HepG2 (cell line): ENCODE results near the gene ADGRG1. TPM values are rescaled to one million over a fixed set of nuclear protein-coding genes. Genes with fewer than 3 reads are reported as not detected.
A peak's percentile ranks its signal among the peaks of the same experiment; 100 is the strongest.

ENCODE experiments used
- ELF1 ChIP-seq: sonication (generic); formaldehyde crosslinking; IDR thresholded peaks from 2 replicates; pipeline ENCODE4 v1.4.0; 2020; ENCODE audit warnings: missing genetic modification reagents
- FOXP1 ChIP-seq, 2 experiments: fragments of 450-650 bp in 1 of 2; IDR thresholded peaks; 2 replicates each; pipeline ENCODE4 v1.6.1; 2017 to 2018; ENCODE audit warnings: antibody characterized with exemption in 1 of 2
- GMEB1 ChIP-seq: sonication (generic); formaldehyde crosslinking; IDR thresholded peaks from 2 replicates; pipeline ENCODE4 v1.5.1; 2020; ENCODE audit warnings: missing genetic modification reagents, mild to moderate bottlenecking, borderline replicate concordance
- ZBTB21 ChIP-seq: sonication (generic); formaldehyde crosslinking; IDR thresholded peaks from 2 replicates; pipeline ENCODE4 v1.4.0; 2020; ENCODE audit warnings: missing genetic modification reagents
- ZFX ChIP-seq: sonication (generic); formaldehyde crosslinking; IDR thresholded peaks from 2 replicates; pipeline ENCODE4 v1.4.0; 2020; ENCODE audit warnings: mild to moderate bottlenecking, low read depth, missing genetic modification reagents, moderate library complexity
- ZNF337 ChIP-seq: sonication (generic); formaldehyde crosslinking; IDR thresholded peaks from 2 replicates; pipeline ENCODE4 v1.5.1; 2020; ENCODE audit warnings: missing genetic modification reagents, low read depth, mild to moderate bottlenecking, borderline replicate concordance
- ZNF367 ChIP-seq: sonication (generic); formaldehyde crosslinking; IDR thresholded peaks from 2 replicates; pipeline ENCODE4 v1.4.0; 2020; ENCODE audit warnings: missing genetic modification reagents, borderline replicate concordance
- ZNF747 ChIP-seq: sonication (generic); formaldehyde crosslinking; IDR thresholded peaks from 2 replicates; pipeline ENCODE4 v1.8.1; 2023; ENCODE audit warnings: missing genetic modification reagents, mild to moderate bottlenecking, borderline replicate concordance
- ZUFSP ChIP-seq: sonication (generic); formaldehyde crosslinking; IDR thresholded peaks from 2 replicates; pipeline ENCODE4 v1.9.0; 2021; ENCODE audit warnings: missing genetic modification reagents, mild to moderate bottlenecking, borderline replicate concordance
- polyA plus RNA-seq, 8 experiments: library from polyadenylated mRNA; depleted of rRNA in 3 of 8; stranded (reverse) in 7 of 8; unstranded in 1 of 8; fragments of >200 nt; fragmentation: Illumina TruSeq in 4 of 8; extraction: Trizol in 4 of 8; gene quantifications; 2 replicates each; pipeline versions ENCODE4 v1.2.1 to v1.2.3, GENCODE V29; 2011 to 2016; ENCODE audit warnings: low read depth in 4 of 8, missing spikeins in 1 of 8, mixed read lengths in 1 of 8; ENCODE audit not compliant: insufficient read depth in 1 of 8
- total RNA-seq, 5 experiments: library from RNA; depleted of rRNA; stranded (reverse); fragments of >200 nt; fragmentation: Illumina TruSeq; extraction: Trizol; gene quantifications; 2 replicates each; pipeline ENCODE4 v1.2.3, GENCODE V29; 2016; ENCODE audit warnings: low read depth in 1 of 5
- TF ChIP-seq, protein P1 (sequence below): sonication (generic); formaldehyde crosslinking; IDR thresholded peaks from 2 replicates; pipeline ENCODE4 v1.8.1; 2023; ENCODE audit warnings: mild to moderate bottlenecking, inconsistent platforms, moderate library complexity, missing genetic modification reagents, borderline replicate concordance
- TF ChIP-seq, protein P2 (sequence below): sonication (generic); formaldehyde crosslinking; IDR thresholded peaks from 2 replicates; pipeline ENCODE4 v1.8.0; 2022; ENCODE audit warnings: mild to moderate bottlenecking, missing genetic modification reagents, borderline replicate concordance
- TF ChIP-seq, protein P3 (sequence below): sonication (generic); formaldehyde crosslinking; IDR thresholded peaks from 2 replicates; pipeline ENCODE4 v1.4.0; 2020; ENCODE audit warnings: missing genetic modification reagents

Gene ADGRG1
- total and polyA plus RNA-seq, 2 of the 13 experiments (the other 11 are each of a cell fraction or from before 2014, with no cell fraction given), result 2.7 to 5.9 TPM

GRCh38 chr16:57694725-57695679, 66.6 kb downstream of the ADGRG1 start, which contains the start of gene DRC7 (continued):
- TF ChIP-seq, protein P1, sequence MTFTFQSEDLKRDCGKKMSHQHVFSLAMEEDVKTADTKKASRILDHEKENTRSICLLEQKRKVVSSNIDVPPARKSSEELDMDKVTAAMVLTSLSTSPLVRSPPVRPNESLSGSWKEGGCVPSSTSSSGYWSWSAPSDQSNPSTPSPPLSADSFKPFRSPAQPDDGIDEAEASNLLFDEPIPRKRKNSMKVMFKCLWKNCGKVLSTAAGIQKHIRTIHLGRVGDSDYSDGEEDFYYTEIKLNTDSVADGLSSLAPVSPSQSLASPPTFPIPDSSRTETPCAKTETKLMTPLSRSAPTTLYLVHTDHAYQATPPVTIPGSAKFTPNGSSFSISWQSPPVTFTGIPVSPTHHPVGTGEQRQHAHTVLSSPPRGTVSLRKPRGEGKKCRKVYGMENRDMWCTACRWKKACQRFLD (CRISPR knock-in tag), result no peak
- TF ChIP-seq ZUFSP (CRISPR knock-in tag) (no peak), ZBTB21 (CRISPR knock-in tag) (no peak), ELF1 (CRISPR knock-in tag) (peak; percentile 66), FOXP1 (IDR thresholded peaks at IDR 0.05) (no peak), FOXP1 (CRISPR knock-in tag; IDR thresholded peaks at IDR 0.05) (no peak), ZNF337 (no peak), ZFX (CRISPR knock-in tag) (no peak), ZNF747 (CRISPR knock-in tag) (no peak), ZNF367 (CRISPR knock-in tag) (no peak), GMEB1 (CRISPR knock-in tag) (0 out of 2 replicates have a peak, but pooled peaks have one; percentile 46)
- TF ChIP-seq, protein P2, sequence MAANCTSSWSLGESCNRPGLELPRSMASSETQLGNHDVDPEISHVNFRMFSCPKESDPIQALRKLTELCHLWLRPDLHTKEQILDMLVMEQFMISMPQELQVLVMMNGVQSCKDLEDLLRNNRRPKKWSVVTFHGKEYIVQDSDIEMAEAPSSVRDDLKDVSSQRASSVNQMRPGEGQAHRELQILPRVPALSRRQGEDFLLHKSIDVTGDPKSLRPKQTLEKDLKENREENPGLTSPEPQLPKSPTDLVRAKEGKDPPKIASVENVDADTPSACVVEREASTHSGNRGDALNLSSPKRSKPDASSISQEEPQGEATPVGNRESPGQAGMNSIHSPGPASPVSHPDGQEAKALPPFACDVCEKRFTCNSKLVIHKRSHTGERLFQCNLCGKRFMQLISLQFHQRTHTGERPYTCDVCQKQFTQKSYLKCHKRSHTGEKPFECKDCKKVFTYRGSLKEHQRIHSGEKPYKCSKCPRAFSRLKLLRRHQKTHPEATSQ, result no peak
- TF ChIP-seq, protein P3, sequence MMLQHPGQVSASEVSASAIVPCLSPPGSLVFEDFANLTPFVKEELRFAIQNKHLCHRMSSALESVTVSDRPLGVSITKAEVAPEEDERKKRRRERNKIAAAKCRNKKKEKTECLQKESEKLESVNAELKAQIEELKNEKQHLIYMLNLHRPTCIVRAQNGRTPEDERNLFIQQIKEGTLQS (CRISPR knock-in tag), result no peak
- TF ChIP-seq, all 625 proteins: peak for 37
